PFSK-1 (cell line): Measurements from ENCODE around the gene RASA4B.

ENCODE experiments used
- FOXP2 ChIP-seq: optimal IDR thresholded peaks from 2 replicates; pipeline ENCODE3; 2011; ENCODE audit warnings: borderline replicate concordance, control low read depth, inconsistent platforms; ENCODE audit not compliant: insufficient read depth; ENCODE audit errors: extremely low read length, extremely low read depth
- POLR2AphosphoS5 ChIP-seq: IDR thresholded peaks from 2 replicates; pipeline ENCODE4 v1.6.1; 2012; ENCODE audit warnings: low read depth, mild to moderate bottlenecking, control low read depth, low read length, moderate library complexity
- REST ChIP-seq, 2 experiments: IDR thresholded peaks; 2 replicates each; pipeline versions ENCODE4 v1.6.1 to v1.8.0; 2011 to 2012; ENCODE audit warnings: low read depth in 2 of 2, low read length in 2 of 2, control low read depth in 1 of 2, inconsistent platforms in 1 of 2, mild to moderate bottlenecking in 1 of 2, moderate library complexity in 1 of 2; ENCODE audit not compliant: insufficient read depth in 1 of 2
- SIN3A ChIP-seq: IDR thresholded peaks from 2 replicates; pipeline ENCODE4 v1.6.1; 2012; ENCODE audit warnings: mild to moderate bottlenecking, low read length, moderate library complexity, borderline replicate concordance; ENCODE audit not compliant: insufficient read depth
- TAF1 ChIP-seq: IDR thresholded peaks from 2 replicates; pipeline ENCODE4 v1.6.1; 2012; ENCODE audit warnings: low read length, control low read depth, borderline replicate concordance; ENCODE audit not compliant: insufficient read depth

RASA4B gene

GRCh38 chr7:102456327-102456726 is 61.2 kb downstream of the RASA4B start:
- no peak for TF ChIP-seq POLR2AphosphoS5
- no peak for TF ChIP-seq FOXP2
- TF ChIP-seq SIN3A = no peak
- TF ChIP-seq TAF1 = no peak
- no peak for TF ChIP-seq REST (IDR thresholded peaks at IDR 0.05; ENCODE audit: insufficient read depth in 1 of 2, low read depth in 2 of 2, low read length in 2 of 2)

- TF ChIP-seq TAF1 (no peak), SIN3A (no peak), REST (IDR thresholded peaks at IDR 0.05; ENCODE audit: insufficient read depth in 1 of 2, low read depth in 2 of 2, low read length in 2 of 2) (no peak), FOXP2 (no peak), POLR2AphosphoS5 (no peak)
Measured at GRCh38 chr7:102455596-102455995, 62.0 kb downstream of the RASA4B start.

GRCh38 chr7:102454468-102454867 is 63.1 kb downstream of the RASA4B start:
- TF ChIP-seq SIN3A = no peak
- no peak for TF ChIP-seq POLR2AphosphoS5
- TF ChIP-seq FOXP2 = no peak
- no peak for TF ChIP-seq TAF1
- no peak for TF ChIP-seq REST (IDR thresholded peaks at IDR 0.05; ENCODE audit: insufficient read depth in 1 of 2, low read depth in 2 of 2, low read length in 2 of 2)

GRCh38 chr7:102453319-102453718 is 64.3 kb downstream of the RASA4B start:
- TF ChIP-seq REST (IDR thresholded peaks at IDR 0.05; ENCODE audit: insufficient read depth in 1 of 2, low read depth in 2 of 2, low read length in 2 of 2) (no peak), SIN3A (no peak), TAF1 (no peak), POLR2AphosphoS5 (no peak), FOXP2 (no peak)

- no peak for TF ChIP-seq FOXP2
- no peak for TF ChIP-seq REST (IDR thresholded peaks at IDR 0.05; ENCODE audit: insufficient read depth in 1 of 2, low read depth in 2 of 2, low read length in 2 of 2)
- no peak for TF ChIP-seq SIN3A
- no peak for TF ChIP-seq TAF1
- no peak for TF ChIP-seq POLR2AphosphoS5
Measured at GRCh38 chr7:102452451-102452850, 65.1 kb downstream of the RASA4B start.
